ENCODE results near the gene CLRN2. TPM values are rescaled to one million over a fixed set of nuclear protein-coding genes. Genes with fewer than 3 reads are reported as not detected.

The CLRN2 gene
- total RNA-seq, 1 experiment from 2014 or later = not detected

GRCh38 chr4:17544831-17545234 is 29.9 kb downstream of the CLRN2 start:
- Mint-ChIP-seq H3K4me1 (peaks cover 8% of the 10 kb centered on the region), H3K27ac (no peak overlapping the region), H3K27me3 (ENCODE audit: low read depth) (peaks cover 3% of the 10 kb centered on the region; the same call in 1 of the 2 replicates), H3K4me3 (no peak overlapping the region), H3K9me3 (no peaks in the 10 kb centered on the region), H3K36me3 (no peaks in the 10 kb centered on the region)
- no peak for DNase-seq (ENCODE audit: low spot score)
- ATAC-seq = no peak
- no peak for TF ChIP-seq PRRX2 (CRISPR knock-in tag; IDR thresholded peaks at IDR 0.05)
- no peak for TF ChIP-seq FOXP4 (CRISPR knock-in tag; IDR thresholded peaks at IDR 0.05)
- TF ChIP-seq ELF4 (CRISPR knock-in tag; IDR thresholded peaks at IDR 0.05; ENCODE audit: low read depth) = no peak
- no peak for TF ChIP-seq E2F4 (CRISPR knock-in tag; IDR thresholded peaks at IDR 0.05; ENCODE audit: borderline replicate concordance, low read depth)
- no peak for TF ChIP-seq NR1H2 (CRISPR knock-in tag; IDR thresholded peaks at IDR 0.05)
- no peak for TF ChIP-seq ZNF219 (CRISPR knock-in tag; IDR thresholded peaks at IDR 0.05; ENCODE audit: borderline replicate concordance)
- TF ChIP-seq NR3C1 (CRISPR knock-in tag; conservative IDR thresholded peaks at IDR 0.05; ENCODE audit: low read depth) = no peak
- no peak for TF ChIP-seq ZNF671 (CRISPR knock-in tag; IDR thresholded peaks at IDR 0.05)
- no peak for TF ChIP-seq RORB (CRISPR knock-in tag; IDR thresholded peaks at IDR 0.05)
- TF ChIP-seq MAX (CRISPR knock-in tag; IDR thresholded peaks at IDR 0.05) = no peak
- CTCF ChIA-PET = no interaction called here
- POLR2A ChIA-PET = interaction anchor here (1.0 kb wide), 1 partner anchor 32 kb away, joined by 3 read pairs; no protein-coding TSS in a partner anchor

- Mint-ChIP-seq H3K36me3 (no peaks in the 10 kb centered on the region), H3K4me3 (no peak overlapping the region), H3K4me1 (peaks cover 8% of the 10 kb centered on the region), H3K27me3 (ENCODE audit: low read depth) (peaks cover 3% of the 10 kb centered on the region; the same call in 1 of the 2 replicates), H3K27ac (no peak overlapping the region), H3K9me3 (no peaks in the 10 kb centered on the region)
- no peak for DNase-seq (ENCODE audit: low spot score)
- ChIA-PET POLR2A (no interaction called here), CTCF (no interaction called here)
- no peak for ATAC-seq
- no peak for TF ChIP-seq SMAD3 (CRISPR knock-in tag; IDR thresholded peaks at IDR 0.05; ENCODE audit: borderline replicate concordance)
- TF ChIP-seq E2F1 (CRISPR knock-in tag; IDR thresholded peaks at IDR 0.05) = no peak
- TF ChIP-seq MYBL2 (CRISPR knock-in tag; IDR thresholded peaks at IDR 0.05) = no peak
- no peak for TF ChIP-seq SMAD4 (CRISPR knock-in tag; IDR thresholded peaks at IDR 0.05)
- TF ChIP-seq OVOL2 (CRISPR knock-in tag; IDR thresholded peaks at IDR 0.05; ENCODE audit: borderline replicate concordance) = no peak
- no peak for TF ChIP-seq ARID4B (CRISPR knock-in tag; IDR thresholded peaks at IDR 0.05; ENCODE audit: borderline replicate concordance)
- TF ChIP-seq NFYB (CRISPR knock-in tag; conservative IDR thresholded peaks at IDR 0.05; ENCODE audit: low read depth) = no peak
- no peak for TF ChIP-seq ZBTB43 (CRISPR knock-in tag; IDR thresholded peaks at IDR 0.05)
- no peak for TF ChIP-seq PRRX2 (CRISPR knock-in tag; IDR thresholded peaks at IDR 0.05)
- TF ChIP-seq ETV6 (CRISPR knock-in tag; IDR thresholded peaks at IDR 0.05) = no peak
- no peak for TF ChIP-seq EMX1 (CRISPR knock-in tag; IDR thresholded peaks at IDR 0.05)
- TF ChIP-seq IRF2 (CRISPR knock-in tag; IDR thresholded peaks at IDR 0.05; ENCODE audit: borderline replicate concordance, low read depth) = no peak
- TF ChIP-seq MLX (CRISPR knock-in tag; IDR thresholded peaks at IDR 0.05) = no peak
- no peak for TF ChIP-seq ATF3 (CRISPR knock-in tag; conservative IDR thresholded peaks at IDR 0.05)
- no peak for TF ChIP-seq TEAD4 (CRISPR knock-in tag; IDR thresholded peaks at IDR 0.05)
Measured at GRCh38 chr4:17545374-17546140, 30.6 kb downstream of the CLRN2 start.
